Coronary artery (tissue), 2 donors: ENCODE results near the gene GLO1.

Experiments used
- DNase-seq: peaks from one replicate; pipeline ENCODE4 v3.0.0-alpha.2; 2017; ENCODE audit warnings: low spot score
- H3K27ac ChIP-seq, 2 donors: fragments of 200-600 bp; sonication (generic); one replicate each; pipeline ENCODE4 v1.5.1; 2016 to 2019
- H3K4me3 ChIP-seq: fragments of 200-600 bp; sonication (generic); 2 replicates; pipeline ENCODE4 v1.5.1; 2016; ENCODE audit warnings: mild to moderate bottlenecking, moderate library complexity
- CTCF ChIP-seq: fragments of 200-600 bp; sonication (generic); IDR thresholded peaks from one replicate; pipeline ENCODE4 v1.5.1; 2019; ENCODE audit warnings: antibody characterized with exemption

GLO1 gene

DNA sequence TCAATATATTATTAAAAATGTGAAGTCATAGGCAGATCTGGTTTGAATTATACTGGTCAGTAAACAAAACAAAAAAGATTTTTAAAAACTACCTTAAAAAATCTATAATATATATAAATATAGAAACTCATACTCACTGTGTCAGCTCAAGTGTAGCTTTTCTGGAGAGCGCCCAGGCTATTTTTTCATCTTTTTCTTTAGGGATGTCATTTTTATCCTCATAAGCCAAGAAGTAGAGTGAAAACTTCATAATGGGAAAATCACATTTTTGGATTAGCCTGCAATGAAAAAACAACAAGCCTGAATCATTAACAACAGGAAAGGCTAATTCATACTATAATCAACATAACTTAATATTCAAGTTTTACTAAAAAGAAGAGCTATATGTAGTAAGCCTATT, 18.7 kb downstream of the GLO1 start:
- Histone ChIP-seq H3K4me3 (no peak overlapping the region), H3K27ac (no peak overlapping the region)
- no peak for TF ChIP-seq CTCF
- no peak for DNase-seq

DNA sequence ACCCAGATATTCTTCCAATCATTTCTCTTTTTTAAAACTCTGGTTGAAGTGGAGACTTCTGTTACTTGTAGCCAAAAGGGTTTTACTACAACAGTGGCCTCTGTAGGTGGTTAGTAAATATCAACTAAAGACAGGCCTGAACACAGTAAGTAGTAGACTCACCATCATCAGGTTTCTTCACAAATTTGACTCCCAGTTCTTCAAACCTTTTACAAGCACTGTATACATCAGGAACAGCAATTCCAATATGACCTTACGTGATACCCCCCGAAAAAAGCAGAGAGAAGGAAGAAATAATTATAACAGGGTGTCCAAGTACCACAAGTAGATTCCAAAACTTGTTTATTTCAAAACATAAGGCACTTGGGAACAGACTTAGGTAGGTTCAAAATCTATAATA, 21.1 kb downstream of the GLO1 start:
- no peak for TF ChIP-seq CTCF
- DNase-seq, result no peak
- H3K27ac ChIP-seq, result no peak overlapping the region
- no peak overlapping the region for H3K4me3 ChIP-seq

DNA sequence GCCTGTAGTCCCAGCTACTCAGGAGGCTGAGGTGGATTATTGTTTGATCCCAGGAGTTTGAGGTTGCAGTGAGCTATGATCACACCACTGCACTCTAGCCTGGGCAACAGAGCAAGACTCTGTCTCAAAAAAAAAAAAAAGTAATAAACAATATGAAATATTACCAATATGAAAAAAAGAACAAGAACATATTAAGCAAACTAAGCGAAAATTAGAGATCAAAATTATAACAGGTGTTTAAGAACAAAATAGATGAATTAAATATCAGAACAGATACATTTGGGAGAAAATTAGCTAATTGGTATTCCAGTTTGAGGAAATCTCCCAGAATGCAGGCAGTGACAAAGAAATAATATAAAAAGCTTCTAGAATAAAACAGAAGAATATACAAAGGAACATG, 23.3 kb downstream of the GLO1 start:
- Histone ChIP-seq H3K27ac (no peak overlapping the region), H3K4me3 (no peak overlapping the region)
- DNase-seq, result no peak
- TF ChIP-seq CTCF, result no peak

GRCh38 chr6:38678178-38678760, 24.7 kb downstream of the GLO1 start:
- TF ChIP-seq CTCF, result no peak
- Histone ChIP-seq H3K4me3 (no peak overlapping the region), H3K27ac (no peak overlapping the region)
- no peak for DNase-seq

DNA sequence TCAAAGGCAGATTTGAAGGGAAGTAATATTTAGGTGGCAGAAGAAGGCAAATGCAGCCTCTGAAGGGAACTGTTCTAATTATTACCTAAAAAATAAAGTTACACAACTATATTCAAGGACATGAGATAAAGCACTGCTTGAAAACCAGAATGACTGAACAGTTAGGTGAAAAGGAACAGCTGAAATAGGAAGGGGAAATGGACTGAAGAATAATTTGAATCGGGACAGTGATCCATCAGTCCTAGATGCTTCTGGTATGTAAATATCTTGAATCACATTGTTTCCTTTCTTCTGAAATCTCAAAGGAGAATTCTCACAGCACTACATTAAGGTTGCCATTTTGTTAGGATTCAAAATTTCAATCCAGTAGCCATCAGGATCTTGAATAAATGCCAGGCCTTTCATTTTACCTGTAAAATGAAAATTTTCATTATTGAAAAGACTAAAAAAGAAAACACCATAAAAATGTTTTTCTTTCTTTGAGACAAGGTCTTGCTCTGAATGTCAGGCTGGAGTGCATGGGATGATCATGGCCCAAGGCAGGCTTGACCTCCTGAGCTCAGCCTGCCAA, 25.9 kb downstream of the GLO1 start:
- Histone ChIP-seq H3K4me3 (no peak overlapping the region), H3K27ac (no peak overlapping the region)
- DNase-seq, result no peak
- TF ChIP-seq CTCF, result no peak

DNA sequence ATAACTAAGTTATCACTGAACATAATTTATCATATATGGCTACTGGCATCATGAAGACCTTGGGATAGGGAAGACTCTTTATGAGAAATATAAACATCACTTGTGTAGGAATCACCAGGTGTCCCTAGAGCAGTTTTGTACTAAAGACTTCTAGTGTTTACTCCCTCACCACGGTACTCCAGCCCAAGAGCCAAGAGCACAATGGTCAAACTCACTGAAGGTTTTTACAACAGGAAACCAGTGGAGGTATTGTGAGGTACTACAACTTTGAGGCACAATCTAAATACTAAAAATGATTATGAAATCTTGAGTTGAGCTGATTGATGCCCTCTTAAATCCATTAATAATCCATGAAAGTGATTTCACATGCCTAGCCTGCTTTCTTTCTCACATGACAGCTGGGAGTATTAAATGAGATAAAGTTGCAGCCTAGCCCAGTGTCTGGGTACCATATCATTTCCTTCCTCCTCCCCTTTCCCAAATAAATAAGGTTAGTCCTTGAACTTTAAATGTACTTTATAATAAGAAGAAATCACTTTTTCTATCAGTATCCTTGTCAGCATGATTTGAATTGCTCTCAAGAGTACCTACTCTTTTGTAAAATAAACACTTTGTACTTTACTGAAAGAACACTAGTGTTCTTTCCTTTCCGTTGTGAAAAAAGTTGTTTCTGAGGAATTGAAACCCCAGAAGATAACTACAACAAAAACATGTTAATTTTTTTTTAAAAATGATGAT, 26.5 kb downstream of the GLO1 start:
- no peak for TF ChIP-seq CTCF
- no peak for DNase-seq
- no peak overlapping the region for H3K4me3 ChIP-seq
- no peak overlapping the region for H3K27ac ChIP-seq
